Activated CD8-positive, alpha-beta memory T cell treated with anti-CD3 and anti-CD28 coated beads, Interleukin-2, amount 50 U/mL, for 1 hour (primary cell): Measurements from ENCODE around the gene MNT.
A peak's percentile ranks its signal among the peaks of the same experiment; 100 is the strongest.

Experiments
- DNase-seq: peaks from one replicate; pipeline ENCODE4 v3.0.0-alpha.2; 2020; ENCODE audit errors: extremely low read depth

The MNT gene

GRCh38 chr17:2416010-2416734 lies 15.3 kb upstream of the MNT start:
- peak; percentile 45 for DNase-seq

DNA sequence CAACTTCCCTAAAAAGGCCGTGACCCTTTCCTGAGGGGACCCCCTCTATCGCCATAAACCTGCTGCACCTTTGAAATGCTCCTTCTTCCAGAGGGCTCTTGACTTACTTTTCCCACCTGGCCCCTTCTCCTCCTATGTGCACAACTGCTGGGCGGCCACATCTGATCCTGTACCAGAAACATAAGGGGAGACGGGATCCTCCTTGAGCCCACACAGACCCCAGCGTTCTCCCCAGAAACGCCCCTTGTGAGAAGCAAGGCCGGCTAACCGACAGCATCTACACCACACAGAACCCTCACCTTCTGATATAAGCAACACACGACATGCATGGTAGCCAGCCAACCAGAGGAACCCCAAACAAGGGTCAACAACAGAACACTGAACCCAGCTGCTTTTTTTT lies 14.2 kb upstream of the MNT start:
- no peak for DNase-seq

DNA sequence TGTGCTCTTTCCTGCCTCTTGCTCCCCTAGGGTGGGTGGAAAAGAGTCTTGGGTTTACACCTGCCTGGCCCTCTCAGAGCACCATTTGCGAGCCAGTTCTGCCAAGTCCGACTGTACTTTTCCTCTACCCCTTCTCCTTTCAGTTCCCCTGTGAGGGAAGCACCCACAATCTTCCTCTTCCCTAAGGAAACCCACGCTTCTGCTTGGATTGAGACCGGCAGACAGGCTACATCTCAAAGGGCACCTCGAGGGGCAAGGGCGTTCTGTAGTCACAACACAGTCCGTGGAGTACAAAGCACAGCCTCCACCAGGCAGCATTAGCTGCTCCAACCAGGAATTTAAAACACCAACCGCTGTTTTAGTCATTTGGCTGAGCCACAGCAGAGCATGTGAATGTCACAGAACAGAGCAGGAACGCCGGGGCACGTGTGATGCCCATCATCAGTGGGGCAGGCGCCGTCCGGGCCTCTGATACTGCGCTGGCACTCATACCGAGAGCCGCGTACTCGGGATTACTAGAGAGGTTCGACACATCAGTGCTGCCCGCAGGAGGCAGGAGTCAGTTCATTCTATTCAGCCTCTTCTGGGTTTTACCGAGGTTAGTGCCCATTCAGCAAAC lies 13.7 kb upstream of the MNT start:
- DNase-seq: no peak

DNA sequence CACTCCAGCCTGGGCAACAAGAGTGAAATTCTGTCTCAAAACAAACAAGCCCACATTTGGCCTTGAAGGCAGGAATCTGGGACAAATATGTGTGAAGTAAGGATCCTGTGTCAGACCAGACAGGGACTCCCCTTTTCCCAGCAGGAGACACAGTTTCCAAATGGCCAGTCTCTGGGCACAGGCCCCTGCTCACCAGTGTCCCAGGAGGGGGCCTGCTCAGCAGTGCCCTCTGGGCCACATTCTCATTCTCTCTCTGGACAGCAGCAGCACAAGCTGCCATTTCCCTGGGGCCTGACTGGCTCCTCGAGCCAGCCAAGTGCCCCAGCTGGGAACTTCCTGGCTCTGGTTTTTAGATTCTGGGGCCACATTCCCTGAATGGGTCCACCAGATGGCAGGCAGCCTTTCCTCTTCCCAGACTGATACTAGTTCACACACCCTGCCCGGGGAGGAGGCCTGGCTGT lies 11.7 kb upstream of the MNT start:
- no peak for DNase-seq

GRCh38 chr17:2410951-2411350 lies 10.1 kb upstream of the MNT start:
- no peak for DNase-seq

- no peak for DNase-seq
Measured at GRCh38 chr17:2406903-2407790, 6.3 kb upstream of the MNT start.

- DNase-seq: no peak
Measured at GRCh38 chr17:2406271-2406902, 5.5 kb upstream of the MNT start.

GRCh38 chr17:2405247-2405926 lies 4.5 kb upstream of the MNT start:
- no peak for DNase-seq

DNA sequence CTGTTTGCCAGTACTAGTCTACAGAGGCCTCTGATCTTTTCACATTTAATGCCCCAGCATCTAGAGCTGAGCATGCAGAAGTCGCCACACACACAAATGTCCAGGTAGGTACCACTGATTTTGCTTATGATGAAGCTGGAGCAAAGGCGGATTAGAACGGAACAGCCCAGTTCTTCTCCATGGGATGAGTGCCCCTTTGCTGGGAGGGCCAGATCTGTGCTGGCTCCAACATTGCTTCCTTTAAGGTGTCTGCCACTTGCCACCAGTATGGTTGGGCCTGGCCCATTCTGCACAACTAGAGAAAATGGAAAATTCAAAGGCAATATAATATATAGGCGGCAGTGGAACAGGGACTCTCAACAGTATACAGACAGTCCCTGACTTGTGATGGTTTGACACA lies 2.2 kb upstream of the MNT start:
- no peak for DNase-seq

DNA sequence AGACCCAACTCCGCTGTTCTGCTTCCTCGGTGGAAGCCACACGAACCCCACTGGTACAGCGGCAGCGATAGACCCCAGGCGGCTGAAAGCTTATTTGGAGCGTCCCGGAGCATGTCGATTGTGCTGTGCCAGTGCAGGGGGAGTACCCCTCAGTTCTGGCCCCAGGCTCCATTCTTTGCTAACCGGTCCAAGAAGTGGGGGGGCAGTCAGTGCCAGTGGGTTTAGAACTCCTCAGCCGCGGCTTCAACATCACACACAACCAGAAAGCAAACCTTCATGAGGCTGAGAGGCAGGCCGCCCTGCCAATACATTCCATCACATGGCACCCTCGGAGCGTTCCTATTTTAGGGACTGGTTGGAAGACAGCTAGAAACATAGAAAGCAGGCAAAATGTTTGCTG lies 1.7 kb upstream of the MNT start:
- DNase-seq: no peak

GRCh38 chr17:2401426-2402221 lies 764 bp upstream of the MNT start:
- peak; percentile 99 for DNase-seq

- DNase-seq: no peak
Measured at GRCh38 chr17:2400474-2400866, 390 bp downstream of the MNT start.

DNA sequence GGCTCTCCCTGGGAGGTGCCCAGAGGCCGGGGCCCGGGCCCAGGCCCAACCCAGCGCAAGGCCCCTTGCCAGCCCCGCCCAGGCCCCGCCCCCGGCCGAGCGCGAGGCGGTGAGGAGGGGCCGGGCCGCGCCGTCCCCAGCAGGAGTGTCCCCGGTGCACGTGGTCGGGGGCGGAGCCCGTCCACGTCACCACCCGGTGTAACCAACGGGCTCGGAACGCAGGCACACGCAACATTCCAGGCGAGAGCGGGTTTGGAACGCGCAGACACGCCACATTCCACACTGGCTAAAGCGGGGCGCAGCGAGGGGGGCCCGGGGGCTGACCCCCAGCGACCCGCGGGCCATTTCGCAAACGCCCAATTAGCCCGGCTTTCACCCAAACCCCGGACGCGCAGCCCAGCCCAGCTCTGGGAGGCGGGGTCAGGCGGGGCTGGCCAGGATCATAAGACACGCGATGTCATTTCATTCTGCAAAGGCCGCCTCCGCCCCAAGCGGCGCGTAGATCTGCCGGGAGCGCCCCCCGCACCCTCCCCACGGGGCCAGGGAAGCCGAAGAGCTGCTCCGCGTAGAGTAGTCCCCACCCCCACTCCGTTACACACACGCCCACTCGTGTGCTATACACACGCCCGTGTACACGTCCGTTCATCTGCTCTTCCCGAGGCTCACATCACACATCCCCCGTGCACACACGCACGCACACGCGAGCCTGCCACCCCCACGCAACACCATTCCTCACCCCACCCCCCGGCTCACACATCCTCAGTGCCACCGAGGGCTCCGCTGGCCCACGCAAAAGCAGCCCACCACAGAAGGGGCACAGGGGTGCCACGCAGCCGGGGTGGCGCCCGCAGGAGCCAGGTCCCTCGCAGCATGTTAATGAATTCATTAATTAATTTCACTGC lies 1.0 kb downstream of the MNT start:
- DNase-seq: peak; percentile 58

GRCh38 chr17:2398655-2399571 lies 1.9 kb downstream of the MNT start:
- DNase-seq: peak; percentile 36

- no peak for DNase-seq
Measured at GRCh38 chr17:2398182-2398581, 2.7 kb downstream of the MNT start.

DNA sequence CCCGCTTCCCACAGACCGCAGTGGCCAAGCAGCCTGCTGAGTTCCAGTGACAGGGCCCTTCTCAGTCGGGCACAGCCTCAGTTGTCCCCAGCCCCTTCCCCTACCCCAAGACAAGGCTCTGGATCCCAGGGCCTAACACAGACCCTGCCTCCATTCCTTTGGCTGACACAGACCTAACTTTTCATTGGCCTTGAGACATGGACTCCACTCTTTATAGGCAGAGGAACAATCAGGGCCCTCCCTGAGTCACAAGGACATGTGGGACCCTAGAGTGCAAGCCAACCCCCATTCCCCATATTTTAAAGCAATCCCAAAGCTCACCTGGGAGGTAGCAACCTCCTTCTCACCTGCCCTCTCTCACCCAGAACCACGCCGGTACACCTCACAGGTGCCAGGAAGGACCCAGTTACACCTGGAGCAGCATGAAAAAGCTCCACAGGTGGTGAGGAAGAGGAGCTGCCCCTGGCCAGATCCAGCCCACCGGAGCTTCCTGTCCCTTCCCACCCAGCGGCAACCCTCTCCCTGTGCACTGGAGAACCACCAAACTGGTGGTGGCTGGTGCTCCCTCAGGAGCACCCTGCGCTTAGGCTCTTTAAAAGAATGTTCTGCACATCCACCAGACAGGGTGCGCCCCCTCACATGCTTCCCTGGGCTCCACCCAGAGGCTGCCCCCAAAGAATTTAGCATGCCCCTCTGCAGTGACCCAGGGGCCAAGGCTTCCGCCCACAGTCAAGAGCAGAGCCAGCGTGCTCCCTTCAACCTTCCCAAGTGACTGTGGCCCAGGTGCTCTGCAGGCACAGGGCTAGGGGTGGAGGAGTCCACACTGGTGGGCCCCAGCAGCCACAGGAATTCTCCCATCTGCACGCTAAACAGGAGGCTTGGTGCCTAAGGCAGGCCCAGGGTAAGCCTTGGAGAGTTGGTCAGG lies 3.4 kb downstream of the MNT start:
- DNase-seq: no peak

- no peak for DNase-seq
Measured at GRCh38 chr17:2396568-2397246, 4.2 kb downstream of the MNT start.
